Neural cell (in vitro differentiated cells): ENCODE measurements around the gene FKBP10. TPM values are rescaled to one million over a fixed set of nuclear protein-coding genes. Genes with fewer than 3 reads are reported as not detected.

Source experiments
- H2AFZ ChIP-seq: fragments of 200-600, 300-800 bp; sonication (generic), shearing (Covaris generic); 2 replicates; pipeline ENCODE4 v1.6.0; 2014; ENCODE audit warnings: low read depth, mild to moderate bottlenecking, antibody characterized with exemption, low read length, moderate library complexity
- H3F3A ChIP-seq: fragments of 200-600 bp; shearing (Covaris generic); 2 replicates; pipeline ENCODE4 v1.6.1; 2016; ENCODE audit warnings: mild to moderate bottlenecking, moderate library complexity, mixed read lengths, antibody characterized with exemption, low read length; ENCODE audit not compliant: insufficient read depth, poor library complexity, severe bottlenecking
- H3K27ac ChIP-seq: fragments of 200-600, 300-800 bp; sonication (generic), shearing (Covaris generic); 2 replicates; pipeline ENCODE4 v1.5.1; 2014; ENCODE audit warnings: mild to moderate bottlenecking, low read length, moderate library complexity
- H3K27me3 ChIP-seq: fragments of 300-800, 200-600 bp; sonication (generic), shearing (Covaris generic); 2 replicates; pipeline ENCODE4 v1.6.0; 2014; ENCODE audit warnings: mild to moderate bottlenecking, low read depth, low read length, moderate library complexity; ENCODE audit not compliant: insufficient read depth
- H3K36me3 ChIP-seq: fragments of 300-800, 200-600 bp; sonication (generic), shearing (Covaris generic); 2 replicates; pipeline ENCODE4 v1.5.1; 2014; ENCODE audit warnings: mild to moderate bottlenecking, antibody characterized with exemption, low read length, moderate library complexity; ENCODE audit not compliant: insufficient read depth
- H3K4me2 ChIP-seq: fragments of 300-800, 200-600 bp; sonication (generic), shearing (Covaris generic); 2 replicates; pipeline ENCODE4 v1.6.0; 2014; ENCODE audit warnings: mild to moderate bottlenecking, low read length
- H3K4me3 ChIP-seq: fragments of 300-800, 200-600 bp; sonication (generic), shearing (Covaris generic); 2 replicates; pipeline ENCODE4 v1.5.1; 2014; ENCODE audit warnings: mild to moderate bottlenecking, low read length, moderate library complexity
- H3K79me2 ChIP-seq: fragments of 200-600 bp; shearing (Covaris generic); replicated peaks from 2 replicates; pipeline ENCODE4 v1.6.0; 2014; ENCODE audit warnings: mild to moderate bottlenecking, low read length, moderate library complexity; ENCODE audit not compliant: insufficient read depth
- H3K9ac ChIP-seq: fragments of 300-800, 200-600 bp; sonication (generic), shearing (Covaris generic); 2 replicates; pipeline ENCODE4 v1.6.1; 2016; ENCODE audit warnings: mild to moderate bottlenecking, low read length, mixed read lengths
- H3K9me2 ChIP-seq: fragments of 200-600 bp; shearing (Covaris generic); 2 replicates; pipeline ENCODE4 v1.6.1; 2016; ENCODE audit warnings: mild to moderate bottlenecking, low read length, mixed read lengths; ENCODE audit not compliant: insufficient read depth
- H3K9me3 ChIP-seq: fragments of 200-600, 300-800 bp; sonication (generic), shearing (Covaris generic); 2 replicates; pipeline ENCODE4 v1.6.1; 2016; ENCODE audit warnings: mild to moderate bottlenecking, mixed run types, low read length, moderate library complexity, mixed read lengths
- H4K20me1 ChIP-seq: fragments of 200-600 bp; shearing (Covaris generic); 2 replicates; pipeline ENCODE4 v1.6.1; 2016; ENCODE audit warnings: mild to moderate bottlenecking, mixed run types; ENCODE audit not compliant: insufficient read depth
- EP300 ChIP-seq: fragments of 450-650 bp; conservative IDR thresholded peaks from 2 replicates; pipeline ENCODE4 v1.6.1; 2014; ENCODE audit warnings: antibody characterized with exemption, mild to moderate bottlenecking, moderate library complexity; ENCODE audit not compliant: poor library complexity, severe bottlenecking
- EZH2 ChIP-seq: fragments of 200-600, 300-800 bp; shearing (Covaris generic), sonication (generic); IDR thresholded peaks from 2 replicates; pipeline ENCODE4 v1.6.1; 2014; ENCODE audit warnings: antibody characterized with exemption, low read length, borderline replicate concordance, mild to moderate bottlenecking; ENCODE audit not compliant: insufficient read depth, poor library complexity, severe bottlenecking
- MXI1 ChIP-seq: fragments of 450-650 bp; conservative IDR thresholded peaks from 2 replicates; pipeline ENCODE4 v1.6.1; 2014; ENCODE audit warnings: antibody characterized with exemption, mild to moderate bottlenecking; ENCODE audit not compliant: poor library complexity, severe bottlenecking
- POLR2AphosphoS5 ChIP-seq: IDR thresholded peaks from 2 replicates; pipeline ENCODE4 v1.6.1; 2012
- RAD21 ChIP-seq: fragments of 450-650 bp; conservative IDR thresholded peaks from 2 replicates; pipeline ENCODE4 v1.6.1; 2014; ENCODE audit warnings: antibody characterized with exemption, mild to moderate bottlenecking, moderate library complexity
- SMC3 ChIP-seq: fragments of 450-650 bp; conservative IDR thresholded peaks from 2 replicates; pipeline ENCODE4 v1.6.1; 2014; ENCODE audit warnings: antibody characterized with exemption, mild to moderate bottlenecking, moderate library complexity; ENCODE audit not compliant: poor library complexity
- TAF1 ChIP-seq: IDR thresholded peaks from 2 replicates; pipeline ENCODE4 v1.6.1; 2012; ENCODE audit warnings: low read depth
- polyA plus RNA-seq: library from polyadenylated mRNA; depleted of rRNA; stranded (reverse); fragments of >200 nt; gene quantifications from 2 replicates; pipeline ENCODE4 v1.2.3, GENCODE V29; 2014
- TF ChIP-seq, protein P1 (sequence below): IDR thresholded peaks from 2 replicates; pipeline ENCODE4 v1.6.1; 2012; ENCODE audit warnings: borderline replicate concordance
- TF ChIP-seq, protein P2 (sequence below): fragments of 450-650 bp; IDR thresholded peaks from 2 replicates; pipeline ENCODE4 v1.5.1; 2014; ENCODE audit warnings: antibody characterized with exemption, mild to moderate bottlenecking, moderate library complexity; ENCODE audit not compliant: poor library complexity, severe bottlenecking

The FKBP10 gene
- polyA plus RNA-seq, 1 donor from 2014 or later, result 3.5 TPM

DNA sequence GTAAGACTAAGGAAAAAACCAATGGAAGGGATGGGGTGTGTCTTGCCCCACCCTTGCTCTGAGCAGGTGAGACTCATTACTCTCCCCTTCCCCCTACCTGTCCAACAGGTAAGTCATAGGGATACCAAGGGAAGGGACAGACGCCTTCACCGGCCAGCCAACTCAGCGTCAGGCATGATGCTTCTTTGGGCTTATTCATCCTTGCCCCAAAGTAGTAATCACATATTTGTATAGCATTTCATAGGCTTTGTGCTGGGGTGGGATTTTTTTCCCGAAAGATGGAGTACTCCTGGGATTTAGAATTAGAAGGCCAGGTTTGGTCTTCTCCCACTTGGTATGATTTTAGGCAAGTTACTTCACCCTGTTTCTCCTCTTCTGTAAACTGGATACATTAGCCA is 25.8 kb upstream of the FKBP10 start:
- no peaks in the 10 kb centered on the region for H4K20me1 ChIP-seq
- H3K4me3 ChIP-seq, result peak overlapping the region; percentile 76
- no peaks in the 10 kb centered on the region for H3K9me3 ChIP-seq
- TF ChIP-seq MXI1, result no peak
- no peak overlapping the region for H3K4me2 ChIP-seq
- H3K9me2 ChIP-seq, result no peaks in the 10 kb centered on the region
- peaks cover 42% of the 10 kb centered on the region for H3K79me2 ChIP-seq
- no peaks in the 10 kb centered on the region for H3K27me3 ChIP-seq
- no peaks in the 10 kb centered on the region for H3F3A ChIP-seq
- no peak overlapping the region for H3K27ac ChIP-seq
- H2AFZ ChIP-seq, result no peak overlapping the region
- H3K9ac ChIP-seq, result no peak overlapping the region
- H3K36me3 ChIP-seq, result no peaks in the 10 kb centered on the region

DNA sequence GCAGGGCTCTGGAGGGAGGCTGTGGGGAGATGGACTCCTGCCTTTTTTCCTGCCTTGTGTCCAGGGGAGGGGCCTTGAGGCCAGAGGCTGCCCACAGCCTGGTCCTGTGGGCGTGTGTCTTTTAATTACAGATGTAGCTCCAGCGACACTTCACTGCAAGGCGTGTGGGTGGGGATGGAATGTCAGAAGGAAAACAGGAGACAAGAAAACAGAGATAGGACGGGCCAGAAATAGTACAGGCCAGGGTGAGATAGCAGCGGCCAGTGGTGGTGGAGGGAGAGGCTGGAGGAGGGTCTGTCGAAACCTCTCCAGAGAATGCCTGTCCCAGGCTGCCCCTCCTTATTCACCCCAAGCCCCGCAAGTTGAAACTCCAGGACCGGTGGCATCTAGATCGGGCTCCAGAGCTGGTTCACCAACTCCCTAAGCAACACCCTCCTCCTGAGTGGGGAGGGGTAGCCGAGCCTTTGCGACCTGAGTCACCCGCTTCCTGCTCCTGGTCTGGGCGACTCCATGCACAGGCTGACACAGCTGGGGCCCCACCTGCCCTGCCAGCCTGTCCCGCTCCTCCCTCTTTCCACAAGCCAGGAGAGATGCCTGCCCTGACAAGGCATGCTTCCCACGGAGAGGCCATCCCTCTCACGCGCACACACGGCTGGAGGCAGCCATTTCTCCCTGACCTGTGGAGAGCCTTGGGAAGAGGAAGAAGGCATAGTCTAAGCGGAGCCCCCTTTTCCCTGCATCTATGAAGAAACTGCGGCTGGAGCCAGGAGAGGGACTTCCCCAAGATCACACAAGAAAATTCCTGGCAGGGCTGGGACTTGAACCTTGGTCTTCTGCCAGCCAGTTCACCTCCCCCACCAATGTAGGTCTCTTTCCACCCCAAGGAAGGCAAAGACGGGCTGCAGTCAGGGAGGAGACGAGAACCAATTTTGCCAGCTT is 19.7 kb upstream of the FKBP10 start:
- no peaks in the 10 kb centered on the region for H3K36me3 ChIP-seq
- TF ChIP-seq EP300 (no peak), POLR2AphosphoS5 (no peak), TAF1 (no peak), EZH2 (no peak), RAD21 (no peak), MXI1 (no peak), SMC3 (no peak)
- TF ChIP-seq, protein P1, sequence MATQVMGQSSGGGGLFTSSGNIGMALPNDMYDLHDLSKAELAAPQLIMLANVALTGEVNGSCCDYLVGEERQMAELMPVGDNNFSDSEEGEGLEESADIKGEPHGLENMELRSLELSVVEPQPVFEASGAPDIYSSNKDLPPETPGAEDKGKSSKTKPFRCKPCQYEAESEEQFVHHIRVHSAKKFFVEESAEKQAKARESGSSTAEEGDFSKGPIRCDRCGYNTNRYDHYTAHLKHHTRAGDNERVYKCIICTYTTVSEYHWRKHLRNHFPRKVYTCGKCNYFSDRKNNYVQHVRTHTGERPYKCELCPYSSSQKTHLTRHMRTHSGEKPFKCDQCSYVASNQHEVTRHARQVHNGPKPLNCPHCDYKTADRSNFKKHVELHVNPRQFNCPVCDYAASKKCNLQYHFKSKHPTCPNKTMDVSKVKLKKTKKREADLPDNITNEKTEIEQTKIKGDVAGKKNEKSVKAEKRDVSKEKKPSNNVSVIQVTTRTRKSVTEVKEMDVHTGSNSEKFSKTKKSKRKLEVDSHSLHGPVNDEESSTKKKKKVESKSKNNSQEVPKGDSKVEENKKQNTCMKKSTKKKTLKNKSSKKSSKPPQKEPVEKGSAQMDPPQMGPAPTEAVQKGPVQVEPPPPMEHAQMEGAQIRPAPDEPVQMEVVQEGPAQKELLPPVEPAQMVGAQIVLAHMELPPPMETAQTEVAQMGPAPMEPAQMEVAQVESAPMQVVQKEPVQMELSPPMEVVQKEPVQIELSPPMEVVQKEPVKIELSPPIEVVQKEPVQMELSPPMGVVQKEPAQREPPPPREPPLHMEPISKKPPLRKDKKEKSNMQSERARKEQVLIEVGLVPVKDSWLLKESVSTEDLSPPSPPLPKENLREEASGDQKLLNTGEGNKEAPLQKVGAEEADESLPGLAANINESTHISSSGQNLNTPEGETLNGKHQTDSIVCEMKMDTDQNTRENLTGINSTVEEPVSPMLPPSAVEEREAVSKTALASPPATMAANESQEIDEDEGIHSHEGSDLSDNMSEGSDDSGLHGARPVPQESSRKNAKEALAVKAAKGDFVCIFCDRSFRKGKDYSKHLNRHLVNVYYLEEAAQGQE, result no peak
- TF ChIP-seq, protein P2, sequence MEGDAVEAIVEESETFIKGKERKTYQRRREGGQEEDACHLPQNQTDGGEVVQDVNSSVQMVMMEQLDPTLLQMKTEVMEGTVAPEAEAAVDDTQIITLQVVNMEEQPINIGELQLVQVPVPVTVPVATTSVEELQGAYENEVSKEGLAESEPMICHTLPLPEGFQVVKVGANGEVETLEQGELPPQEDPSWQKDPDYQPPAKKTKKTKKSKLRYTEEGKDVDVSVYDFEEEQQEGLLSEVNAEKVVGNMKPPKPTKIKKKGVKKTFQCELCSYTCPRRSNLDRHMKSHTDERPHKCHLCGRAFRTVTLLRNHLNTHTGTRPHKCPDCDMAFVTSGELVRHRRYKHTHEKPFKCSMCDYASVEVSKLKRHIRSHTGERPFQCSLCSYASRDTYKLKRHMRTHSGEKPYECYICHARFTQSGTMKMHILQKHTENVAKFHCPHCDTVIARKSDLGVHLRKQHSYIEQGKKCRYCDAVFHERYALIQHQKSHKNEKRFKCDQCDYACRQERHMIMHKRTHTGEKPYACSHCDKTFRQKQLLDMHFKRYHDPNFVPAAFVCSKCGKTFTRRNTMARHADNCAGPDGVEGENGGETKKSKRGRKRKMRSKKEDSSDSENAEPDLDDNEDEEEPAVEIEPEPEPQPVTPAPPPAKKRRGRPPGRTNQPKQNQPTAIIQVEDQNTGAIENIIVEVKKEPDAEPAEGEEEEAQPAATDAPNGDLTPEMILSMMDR, result no peak
- no peaks in the 10 kb centered on the region for H3K79me2 ChIP-seq
- H3K27me3 ChIP-seq, result no peaks in the 10 kb centered on the region
- H3K4me2 ChIP-seq, result no peak overlapping the region
- H3K9me3 ChIP-seq, result no peaks in the 10 kb centered on the region
- no peak overlapping the region for H3K9ac ChIP-seq
- H3K27ac ChIP-seq, result no peak overlapping the region
- no peaks in the 10 kb centered on the region for H4K20me1 ChIP-seq
- no peaks in the 10 kb centered on the region for H3F3A ChIP-seq
- no peak overlapping the region for H2AFZ ChIP-seq
- H3K9me2 ChIP-seq, result no peaks in the 10 kb centered on the region
- no peak overlapping the region for H3K4me3 ChIP-seq
